ENCODE data around the gene SAMD4A.

The SAMD4A gene

GRCh38 chr14:54815016-54815415 lies 248.1 kb downstream of the SAMD4A start:
- Histone ChIP-seq H3K27ac (ENCODE audit: insufficient read depth, low read depth, low read length, poor library complexity, severe bottlenecking) (no peak overlapping the region), H3K4me3 (ENCODE audit: insufficient read depth, low read depth, low read length) (no peak overlapping the region), H3K4me1 (ENCODE audit: control insufficient read depth, insufficient read depth, low read length) (peaks cover 13% of the 10 kb centered on the region), H3K27me3 (ENCODE audit: control insufficient read depth, insufficient read depth, low read length, poor library complexity, severe bottlenecking) (no peaks in the 10 kb centered on the region), H3K9me3 (ENCODE audit: control insufficient read depth, low read length) (no peaks in the 10 kb centered on the region), H3K36me3 (ENCODE audit: control insufficient read depth, insufficient read depth, low read length) (no peaks in the 10 kb centered on the region)
- 93% methylated on average over 12 of the region's 12 CpGs for WGBS, 2 experiments

DNA sequence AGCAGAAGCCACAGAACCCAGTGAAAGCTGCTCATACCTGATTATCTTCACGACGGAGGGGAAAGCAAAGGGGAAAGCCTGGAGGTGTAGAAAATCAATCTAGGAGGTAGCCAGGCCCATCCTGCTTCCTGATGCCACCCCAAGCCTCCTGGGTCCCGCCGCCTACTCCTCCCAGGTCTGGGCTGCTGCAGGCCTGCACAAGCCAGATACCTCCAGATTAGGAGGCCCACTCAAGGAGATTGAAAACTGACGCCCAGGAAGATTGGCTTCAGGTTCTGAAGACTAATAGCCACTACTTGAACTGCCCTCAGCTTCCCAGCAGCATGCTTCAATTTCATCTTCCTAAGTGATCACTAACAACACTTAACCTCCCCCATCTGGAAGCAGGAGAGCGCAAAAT lies 248.6 kb downstream of the SAMD4A start:
- Histone ChIP-seq H3K27me3 (ENCODE audit: control insufficient read depth, insufficient read depth, low read length, poor library complexity, severe bottlenecking) (no peaks in the 10 kb centered on the region), H3K27ac (ENCODE audit: insufficient read depth, low read depth, low read length, poor library complexity, severe bottlenecking) (no peak overlapping the region)
- WGBS, 2 experiments = 91 to 93% methylated on average over 6 of the region's 6 CpGs

DNA sequence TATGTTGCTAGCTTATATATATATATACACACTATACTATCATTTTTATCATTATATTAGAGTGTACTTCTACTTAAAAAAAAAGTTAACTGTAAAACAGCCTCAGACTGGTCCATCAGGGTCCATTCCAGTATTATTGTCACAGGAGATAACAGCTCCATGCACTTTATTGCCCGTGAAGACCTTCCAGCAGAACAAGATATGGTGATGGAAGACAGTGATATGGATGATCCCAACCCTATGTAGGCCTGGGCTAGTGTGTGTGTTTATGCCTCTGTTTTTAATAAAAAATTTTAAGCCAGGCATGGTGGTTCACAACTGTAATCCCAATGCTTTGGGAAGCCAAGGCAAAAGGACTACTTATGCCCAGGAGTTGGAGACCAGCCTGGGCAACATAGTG lies 249.5 kb downstream of the SAMD4A start:
- WGBS, 2 experiments = 98 to 100% methylated on average over 1 of the region's 1 CpG
- no peak overlapping the region for H3K27ac ChIP-seq (ENCODE audit: insufficient read depth, low read depth, low read length, poor library complexity, severe bottlenecking)
- H3K27me3 ChIP-seq (ENCODE audit: control insufficient read depth, insufficient read depth, low read length, poor library complexity, severe bottlenecking) = no peaks in the 10 kb centered on the region
- H3K4me3 ChIP-seq (ENCODE audit: insufficient read depth, low read depth, low read length) = no peak overlapping the region
- H3K4me1 ChIP-seq (ENCODE audit: control insufficient read depth, insufficient read depth, low read length) = peaks cover 13% of the 10 kb centered on the region
- no peaks in the 10 kb centered on the region for H3K9me3 ChIP-seq (ENCODE audit: control insufficient read depth, low read length)
- H3K36me3 ChIP-seq (ENCODE audit: control insufficient read depth, insufficient read depth, low read length) = no peaks in the 10 kb centered on the region

More for the DNA sequence above, 248.6 kb downstream of the SAMD4A start:
- H3K9me3 ChIP-seq (ENCODE audit: control insufficient read depth, low read length) = no peaks in the 10 kb centered on the region
- H3K4me3 ChIP-seq (ENCODE audit: insufficient read depth, low read depth, low read length) = no peak overlapping the region
- H3K4me1 ChIP-seq (ENCODE audit: control insufficient read depth, insufficient read depth, low read length) = peaks cover 13% of the 10 kb centered on the region
- no peaks in the 10 kb centered on the region for H3K36me3 ChIP-seq (ENCODE audit: control insufficient read depth, insufficient read depth, low read length)

GRCh38 chr14:54817506-54817905 lies 250.6 kb downstream of the SAMD4A start:
- Histone ChIP-seq H3K36me3 (ENCODE audit: control insufficient read depth, insufficient read depth, low read length) (no peaks in the 10 kb centered on the region), H3K4me3 (ENCODE audit: insufficient read depth, low read depth, low read length) (no peak overlapping the region), H3K27ac (ENCODE audit: insufficient read depth, low read depth, low read length, poor library complexity, severe bottlenecking) (no peak overlapping the region), H3K27me3 (ENCODE audit: control insufficient read depth, insufficient read depth, low read length, poor library complexity, severe bottlenecking) (no peaks in the 10 kb centered on the region), H3K9me3 (ENCODE audit: control insufficient read depth, low read length) (no peaks in the 10 kb centered on the region), H3K4me1 (ENCODE audit: control insufficient read depth, insufficient read depth, low read length) (peaks cover 13% of the 10 kb centered on the region)
- 92 to 94% methylated on average over 5 of the region's 5 CpGs for WGBS, 2 experiments

DNA sequence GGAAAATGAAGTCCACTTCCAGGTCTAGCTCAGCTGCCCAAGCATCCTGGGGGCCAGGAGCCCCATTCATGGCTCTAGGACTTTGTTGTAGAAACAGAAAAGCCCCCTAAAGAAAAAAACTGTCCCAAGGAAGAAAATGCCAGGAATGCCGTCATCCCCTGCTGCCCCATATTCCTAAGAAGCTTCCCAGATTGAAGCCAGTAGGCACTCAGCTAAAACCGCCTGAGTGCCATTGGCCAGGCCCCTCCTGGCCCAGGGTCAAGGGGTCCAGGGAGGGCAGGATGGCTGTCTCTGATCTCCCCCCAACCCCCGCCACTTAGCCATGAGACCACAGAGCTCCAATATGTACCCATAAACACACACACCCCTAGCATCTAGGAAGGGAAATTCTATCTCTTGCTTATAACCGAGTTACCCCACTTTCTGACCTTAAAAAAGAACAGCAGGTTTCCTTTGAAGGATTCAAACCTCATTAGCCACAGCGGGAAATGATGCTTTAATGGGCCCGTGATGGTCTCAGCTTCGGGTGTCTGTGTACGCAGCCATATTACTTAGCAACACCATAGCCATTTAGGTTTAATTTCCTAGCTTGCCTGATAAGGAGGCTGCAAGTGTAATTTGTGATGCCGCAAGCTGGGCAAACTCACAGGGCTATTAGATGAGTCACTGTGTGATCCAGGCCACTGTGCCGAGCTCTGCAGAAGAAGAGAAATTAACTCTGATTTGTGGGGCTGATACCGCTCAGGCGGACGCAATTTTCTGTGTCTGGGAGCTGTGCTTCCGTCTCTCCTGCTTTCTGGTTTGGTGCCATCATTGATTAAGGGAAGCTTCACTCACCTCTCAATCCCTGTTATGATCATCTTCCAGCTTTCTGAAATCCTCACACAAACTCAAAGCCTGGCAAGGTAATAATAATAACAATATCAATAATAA lies 251.5 kb downstream of the SAMD4A start:
- no peak overlapping the region for H3K27ac ChIP-seq (ENCODE audit: insufficient read depth, low read depth, low read length, poor library complexity, severe bottlenecking)

DNA sequence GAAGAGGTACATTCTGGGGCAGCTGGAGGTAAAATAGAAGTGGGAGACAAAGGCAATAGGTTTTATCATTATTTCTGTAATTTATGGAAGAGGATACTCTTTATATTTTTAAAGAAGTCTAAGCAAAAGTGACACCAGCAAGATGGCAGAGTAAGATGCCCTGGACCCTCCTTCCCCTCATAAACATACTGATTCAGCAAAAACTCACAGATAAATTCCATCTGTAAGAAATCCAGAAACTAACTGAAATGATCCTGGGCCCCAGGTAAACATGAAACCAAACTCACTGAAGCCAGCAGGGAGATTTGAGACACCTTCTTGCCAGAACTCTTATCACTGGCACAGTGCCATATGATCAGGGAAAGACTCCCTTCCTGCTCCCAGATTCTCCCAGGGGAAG lies 255.8 kb downstream of the SAMD4A start:
- no peaks in the 10 kb centered on the region for H3K9me3 ChIP-seq (ENCODE audit: control insufficient read depth, low read length)

More for the DNA sequence above, 251.5 kb downstream of the SAMD4A start:
- Histone ChIP-seq H3K4me3 (ENCODE audit: insufficient read depth, low read depth, low read length) (no peak overlapping the region), H3K36me3 (ENCODE audit: control insufficient read depth, insufficient read depth, low read length) (no peaks in the 10 kb centered on the region), H3K4me1 (ENCODE audit: control insufficient read depth, insufficient read depth, low read length) (peaks cover 13% of the 10 kb centered on the region), H3K27me3 (ENCODE audit: control insufficient read depth, insufficient read depth, low read length, poor library complexity, severe bottlenecking) (no peaks in the 10 kb centered on the region), H3K9me3 (ENCODE audit: control insufficient read depth, low read length) (no peaks in the 10 kb centered on the region)
- WGBS, 2 experiments = 74 to 78% methylated on average over 14 of the region's 14 CpGs

DNA sequence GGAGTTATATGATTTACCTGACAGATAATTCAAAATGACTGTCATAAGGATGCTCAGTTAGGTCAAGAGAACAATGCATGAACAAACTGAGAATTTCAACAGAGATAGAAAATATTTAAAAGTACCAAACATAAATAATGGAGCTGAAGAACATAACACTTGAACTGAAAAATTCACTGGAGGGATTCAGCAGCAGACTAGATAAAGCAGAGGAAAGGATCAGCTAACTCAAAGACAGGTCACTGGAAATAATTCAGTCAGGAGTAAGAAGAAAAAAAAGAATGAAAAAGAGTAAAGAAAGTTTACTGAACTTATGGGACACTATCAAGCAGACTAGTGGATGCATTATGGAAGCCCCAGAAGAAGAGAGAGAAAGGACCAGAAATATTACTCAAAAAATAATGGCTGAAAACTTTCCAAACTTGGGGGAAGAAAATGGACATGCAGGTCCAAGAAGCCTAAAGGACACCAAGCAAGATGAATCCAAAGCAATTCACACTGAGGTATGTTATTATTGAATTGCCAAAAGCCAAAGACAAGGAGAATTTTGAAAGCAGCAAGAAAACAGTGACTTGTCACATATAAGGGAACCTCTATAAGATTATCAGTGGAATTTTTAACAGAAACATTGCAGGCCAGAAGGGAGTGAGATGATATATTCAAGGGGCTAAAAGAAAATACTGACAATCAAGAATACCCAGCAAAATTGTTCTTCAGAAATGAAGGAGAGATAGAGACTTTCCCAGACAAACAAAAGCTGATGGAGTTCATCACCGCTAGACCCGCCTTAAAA lies 257.0 kb downstream of the SAMD4A start:
- WGBS, 2 experiments = no CpG with 5 or more reads among the region's 2 CpGs
- no peak overlapping the region for H3K27ac ChIP-seq (ENCODE audit: insufficient read depth, low read depth, low read length, poor library complexity, severe bottlenecking)
- no peaks in the 10 kb centered on the region for H3K9me3 ChIP-seq (ENCODE audit: control insufficient read depth, low read length)
- peaks cover 2% of the 10 kb centered on the region for H3K4me1 ChIP-seq (ENCODE audit: control insufficient read depth, insufficient read depth, low read length)
- no peaks in the 10 kb centered on the region for H3K36me3 ChIP-seq (ENCODE audit: control insufficient read depth, insufficient read depth, low read length)
- no peak overlapping the region for H3K4me3 ChIP-seq (ENCODE audit: insufficient read depth, low read depth, low read length)
- no peaks in the 10 kb centered on the region for H3K27me3 ChIP-seq (ENCODE audit: control insufficient read depth, insufficient read depth, low read length, poor library complexity, severe bottlenecking)

More for the DNA sequence above, 255.8 kb downstream of the SAMD4A start:
- Histone ChIP-seq H3K27ac (ENCODE audit: insufficient read depth, low read depth, low read length, poor library complexity, severe bottlenecking) (no peak overlapping the region), H3K4me3 (ENCODE audit: insufficient read depth, low read depth, low read length) (no peak overlapping the region), H3K36me3 (ENCODE audit: control insufficient read depth, insufficient read depth, low read length) (no peaks in the 10 kb centered on the region), H3K27me3 (ENCODE audit: control insufficient read depth, insufficient read depth, low read length, poor library complexity, severe bottlenecking) (no peaks in the 10 kb centered on the region), H3K4me1 (ENCODE audit: control insufficient read depth, insufficient read depth, low read length) (peaks cover 13% of the 10 kb centered on the region)

DNA sequence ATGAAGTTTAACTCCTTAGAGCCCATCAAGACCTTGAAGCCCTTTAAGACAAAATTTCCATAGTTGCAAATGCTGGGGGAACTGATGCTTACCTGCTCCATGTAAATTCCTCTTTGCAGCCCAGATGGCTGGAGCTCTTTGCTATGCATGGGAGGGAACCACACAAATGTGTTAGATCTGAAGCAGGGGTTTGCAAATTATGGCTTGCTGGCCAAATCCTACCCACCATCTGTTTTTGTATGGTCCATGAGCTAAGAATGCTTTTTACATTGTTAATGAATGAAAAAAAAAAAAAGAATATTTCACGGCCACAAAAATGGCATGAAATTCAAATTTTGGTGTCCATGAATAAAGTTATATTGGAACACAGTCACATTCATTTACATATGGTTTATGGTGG lies 261.1 kb downstream of the SAMD4A start:
- Histone ChIP-seq H3K27ac (ENCODE audit: insufficient read depth, low read depth, low read length, poor library complexity, severe bottlenecking) (no peak overlapping the region), H3K27me3 (ENCODE audit: control insufficient read depth, insufficient read depth, low read length, poor library complexity, severe bottlenecking) (no peaks in the 10 kb centered on the region), H3K9me3 (ENCODE audit: control insufficient read depth, low read length) (no peaks in the 10 kb centered on the region), H3K4me3 (ENCODE audit: insufficient read depth, low read depth, low read length) (no peak overlapping the region), H3K36me3 (ENCODE audit: control insufficient read depth, insufficient read depth, low read length) (no peaks in the 10 kb centered on the region), H3K4me1 (ENCODE audit: control insufficient read depth, insufficient read depth, low read length) (no peaks in the 10 kb centered on the region)
- 100% methylated on average over 1 of the region's 1 CpG for WGBS, 2 experiments

- Histone ChIP-seq H3K9me3 (ENCODE audit: control insufficient read depth, low read length) (no peaks in the 10 kb centered on the region), H3K36me3 (ENCODE audit: control insufficient read depth, insufficient read depth, low read length) (no peaks in the 10 kb centered on the region), H3K4me1 (ENCODE audit: control insufficient read depth, insufficient read depth, low read length) (no peaks in the 10 kb centered on the region), H3K27me3 (ENCODE audit: control insufficient read depth, insufficient read depth, low read length, poor library complexity, severe bottlenecking) (no peaks in the 10 kb centered on the region), H3K4me3 (ENCODE audit: insufficient read depth, low read depth, low read length) (no peak overlapping the region), H3K27ac (ENCODE audit: insufficient read depth, low read depth, low read length, poor library complexity, severe bottlenecking) (no peak overlapping the region)
- 85% methylated on average over 6 to 8 of the region's 8 CpGs for WGBS, 2 experiments
Observed at GRCh38 chr14:54829486-54830224, 262.7 kb downstream of the SAMD4A start.

GRCh38 chr14:54830650-54831049 lies 263.7 kb downstream of the SAMD4A start:
- Histone ChIP-seq H3K9me3 (ENCODE audit: control insufficient read depth, low read length) (no peaks in the 10 kb centered on the region), H3K27me3 (ENCODE audit: control insufficient read depth, insufficient read depth, low read length, poor library complexity, severe bottlenecking) (no peaks in the 10 kb centered on the region), H3K4me1 (ENCODE audit: control insufficient read depth, insufficient read depth, low read length) (no peaks in the 10 kb centered on the region), H3K4me3 (ENCODE audit: insufficient read depth, low read depth, low read length) (no peak overlapping the region), H3K36me3 (ENCODE audit: control insufficient read depth, insufficient read depth, low read length) (no peaks in the 10 kb centered on the region), H3K27ac (ENCODE audit: insufficient read depth, low read depth, low read length, poor library complexity, severe bottlenecking) (no peak overlapping the region)
- WGBS, 2 experiments = 90 to 96% methylated on average over 4 of the region's 4 CpGs
